ENCODE data around the gene ORM1. TPM values are rescaled to one million over a fixed set of nuclear protein-coding genes. Genes with fewer than 3 reads are reported as not detected.
"Not testable (repeated sequence)": the region's sequence is repeated elsewhere in the genome, so short reads cannot be mapped to it uniquely, and the experiment has no call there.

The ORM1 gene
- total RNA-seq, 1 experiment from 2014 or later, result not detected

DNA sequence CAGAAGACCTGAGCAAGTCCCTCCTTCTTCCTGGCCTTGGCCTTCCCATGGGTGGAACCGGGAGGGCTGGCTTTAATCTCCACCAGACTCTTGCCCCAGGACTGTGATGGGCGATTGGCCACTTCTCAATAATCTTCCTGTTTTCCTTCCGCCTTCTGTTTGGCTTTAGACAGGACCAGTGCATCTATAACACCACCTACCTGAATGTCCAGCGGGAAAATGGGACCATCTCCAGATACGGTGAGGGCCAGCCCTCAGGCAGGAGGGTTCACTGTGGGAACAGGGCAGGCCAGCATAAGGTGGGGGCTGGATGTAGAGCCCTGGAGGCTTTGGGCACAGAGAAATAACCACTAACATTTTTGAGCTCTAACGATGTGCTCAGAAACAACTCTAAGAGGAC lies 951 bp downstream of the ORM1 start:
- not testable (repeated sequence) for DNase-seq (ENCODE audit: low spot score)

DNA sequence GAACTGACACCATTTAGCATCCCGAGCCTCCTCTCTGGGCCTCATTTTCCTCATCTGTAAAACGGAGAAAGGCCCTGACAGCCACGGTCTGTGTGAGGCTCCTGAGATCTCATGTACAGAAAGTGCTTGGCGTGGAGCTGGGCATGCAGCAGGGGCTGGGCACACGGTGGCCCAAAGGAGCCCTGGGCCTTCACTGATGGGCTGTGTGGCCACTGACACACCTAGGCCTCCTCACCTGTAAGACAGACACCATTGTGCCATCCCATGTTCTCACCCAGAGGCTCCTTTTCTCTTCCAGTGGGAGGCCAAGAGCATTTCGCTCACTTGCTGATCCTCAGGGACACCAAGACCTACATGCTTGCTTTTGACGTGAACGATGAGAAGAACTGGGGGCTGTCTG lies 1.6 kb downstream of the ORM1 start:
- DNase-seq (ENCODE audit: low spot score), result no peak

DNA sequence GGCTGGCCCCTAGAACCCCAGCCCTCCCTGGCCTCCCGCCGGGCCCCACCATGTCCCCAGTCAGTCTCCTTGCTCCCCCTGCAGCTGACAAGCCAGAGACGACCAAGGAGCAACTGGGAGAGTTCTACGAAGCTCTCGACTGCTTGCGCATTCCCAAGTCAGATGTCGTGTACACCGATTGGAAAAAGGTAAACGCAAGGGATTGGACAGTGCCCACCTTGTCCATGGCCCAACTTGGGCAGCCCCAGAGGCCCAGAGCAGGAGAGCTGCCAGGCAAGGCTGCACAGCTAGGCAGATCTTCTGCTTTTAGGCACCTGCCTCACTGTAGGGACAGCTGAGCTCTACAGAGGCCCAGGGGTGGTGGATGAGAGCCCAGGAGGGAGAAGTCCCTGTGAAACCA lies 2.1 kb downstream of the ORM1 start:
- not testable (repeated sequence) for DNase-seq (ENCODE audit: low spot score)

DNA sequence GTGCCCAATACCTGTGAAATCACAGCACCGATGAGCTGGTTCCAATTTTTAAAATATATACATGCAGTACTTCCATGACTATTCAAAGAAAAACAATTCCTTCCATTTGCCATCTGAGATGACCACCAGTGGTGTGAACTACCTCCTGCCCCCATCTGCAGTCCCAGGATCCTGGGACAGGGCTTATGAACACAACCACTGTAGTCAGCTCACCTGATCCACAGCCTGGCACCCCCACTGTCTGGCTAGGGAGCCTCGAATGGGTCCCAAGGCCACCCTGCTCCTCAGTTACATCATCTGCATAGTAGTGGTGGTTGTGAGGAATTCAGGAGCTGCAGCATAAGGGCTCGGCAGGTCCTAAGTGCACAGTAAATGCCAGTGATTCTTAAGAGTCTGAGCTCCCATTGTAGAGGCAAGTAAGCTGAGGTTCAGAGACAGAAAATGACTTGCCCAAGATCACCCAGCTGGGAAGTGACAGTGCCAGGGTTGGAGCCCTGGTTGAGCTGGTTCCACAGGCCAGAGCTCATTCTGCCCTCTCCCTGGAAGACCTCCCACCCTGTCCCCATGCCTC lies 2.9 kb downstream of the ORM1 start:
- not testable (repeated sequence) for DNase-seq (ENCODE audit: low spot score)

DNA sequence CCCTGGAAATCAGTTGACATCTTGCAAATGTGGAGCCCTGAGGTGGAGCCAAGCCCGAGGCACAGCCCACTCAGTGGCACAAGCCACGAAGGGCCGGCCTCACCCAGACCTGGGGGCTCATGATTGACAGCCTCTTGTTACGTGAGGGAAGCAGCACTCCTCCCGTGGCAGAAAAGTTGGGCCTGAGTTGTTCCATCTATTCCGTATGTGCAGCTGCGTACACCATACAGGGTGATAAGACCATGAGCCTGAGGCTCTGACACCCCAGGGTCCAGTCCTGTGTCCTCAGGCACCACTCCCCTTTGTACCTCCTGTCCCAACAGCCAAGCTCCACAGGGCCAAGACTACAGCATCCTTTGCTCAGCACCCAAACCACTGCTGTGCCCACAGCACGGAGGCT lies 4.9 kb downstream of the ORM1 start:
- DNase-seq (ENCODE audit: low spot score), result no peak

DNA sequence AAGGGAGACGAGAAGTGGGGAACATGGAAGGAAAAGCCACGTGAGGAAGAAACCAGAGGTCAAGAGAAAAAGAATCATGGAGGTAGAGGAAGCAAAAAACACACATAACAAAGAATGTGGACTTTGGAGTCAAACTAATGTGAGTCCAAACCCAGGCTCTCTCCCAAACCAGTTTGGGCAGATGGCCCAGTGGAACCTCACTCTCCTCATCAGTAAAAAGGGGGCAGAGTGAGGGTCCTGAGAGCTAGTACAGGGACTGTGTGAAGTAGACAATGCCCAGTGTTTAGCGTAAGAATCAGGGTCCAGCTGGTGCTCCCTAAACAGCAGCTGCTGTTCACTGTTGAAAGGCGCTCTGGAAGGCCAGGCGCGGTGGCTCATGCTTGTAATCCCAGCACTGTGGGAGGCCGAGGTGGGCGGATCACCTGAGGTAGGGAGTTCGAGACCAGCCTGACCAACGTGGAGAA lies 5.5 kb downstream of the ORM1 start:
- DNase-seq (ENCODE audit: low spot score), result not testable (repeated sequence)

DNA sequence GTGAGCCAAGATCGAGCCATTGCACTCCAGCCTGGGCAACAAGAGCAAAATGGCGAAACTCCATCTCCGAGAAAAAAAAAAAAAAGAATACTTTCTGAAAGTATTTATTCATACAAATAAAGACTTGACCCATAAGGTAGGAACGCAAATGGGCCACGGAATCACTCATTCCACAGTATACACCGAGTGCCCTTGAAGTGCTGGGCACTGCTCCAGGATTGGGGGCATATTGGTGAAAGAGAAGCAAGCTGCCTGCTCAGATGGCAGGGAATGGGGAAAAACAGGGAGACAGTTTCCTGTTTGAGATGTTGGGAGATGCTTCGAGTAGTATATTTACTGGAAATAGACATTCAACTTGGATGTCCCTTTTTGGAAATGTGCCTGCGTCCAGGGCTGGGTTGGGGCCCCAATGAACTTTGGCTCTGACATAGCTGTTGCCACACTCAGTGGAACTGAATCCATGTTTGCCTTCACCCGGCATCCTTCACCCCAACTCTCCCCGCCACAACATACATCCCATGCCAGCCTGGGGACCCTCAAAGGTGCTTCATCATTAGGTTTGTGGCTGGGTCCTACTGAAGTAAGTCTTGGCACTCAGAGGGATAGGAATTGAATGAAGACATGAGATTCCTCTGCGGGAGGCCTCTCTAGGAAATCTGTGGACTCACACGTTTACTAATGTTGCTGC lies 6.2 kb downstream of the ORM1 start:
- not testable (repeated sequence) for DNase-seq (ENCODE audit: low spot score)

DNA sequence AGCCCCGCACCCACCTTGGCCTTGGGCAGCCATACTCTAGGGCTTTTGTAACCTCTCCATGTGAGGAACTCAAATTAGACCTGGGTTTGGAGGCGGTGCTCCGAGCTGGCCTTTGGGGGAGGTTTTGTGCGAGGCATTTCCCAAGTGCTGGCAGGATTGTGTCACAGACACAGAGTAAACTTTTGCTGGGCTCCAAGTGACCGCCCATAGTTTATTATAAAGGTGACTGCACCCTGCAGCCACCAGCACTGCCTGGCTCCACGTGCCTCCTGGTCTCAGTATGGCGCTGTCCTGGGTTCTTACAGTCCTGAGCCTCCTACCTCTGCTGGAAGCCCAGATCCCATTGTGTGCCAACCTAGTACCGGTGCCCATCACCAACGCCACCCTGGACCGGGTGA lies 6.7 kb downstream of the ORM1 start, which contains the start of gene ORM2:
TSS of gene ORM2 (plus strand) at position 245 of the 398 bp plus-strand sequence. CDS start at position 281, 36 bp downstream.
- not testable (repeated sequence) for DNase-seq (ENCODE audit: low spot score)

DNA sequence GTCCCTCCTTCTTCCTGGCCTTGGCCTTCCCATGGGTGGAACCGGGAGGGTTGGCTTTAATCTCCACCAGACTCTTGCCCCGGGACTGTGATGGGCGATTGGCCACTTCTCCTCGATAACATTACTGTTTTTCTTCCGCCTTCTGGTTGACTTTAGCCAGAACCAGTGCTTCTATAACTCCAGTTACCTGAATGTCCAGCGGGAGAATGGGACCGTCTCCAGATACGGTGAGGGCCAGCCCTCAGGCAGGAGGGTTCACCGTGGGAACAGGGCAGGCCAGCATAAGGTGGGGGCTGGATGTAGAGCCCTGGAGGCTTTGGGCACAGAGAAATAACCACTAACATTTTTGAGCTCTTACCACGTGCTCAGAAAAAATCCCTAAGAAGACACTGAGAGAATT lies 7.7 kb downstream of the ORM1 start:
- DNase-seq (ENCODE audit: low spot score), result no peak

DNA sequence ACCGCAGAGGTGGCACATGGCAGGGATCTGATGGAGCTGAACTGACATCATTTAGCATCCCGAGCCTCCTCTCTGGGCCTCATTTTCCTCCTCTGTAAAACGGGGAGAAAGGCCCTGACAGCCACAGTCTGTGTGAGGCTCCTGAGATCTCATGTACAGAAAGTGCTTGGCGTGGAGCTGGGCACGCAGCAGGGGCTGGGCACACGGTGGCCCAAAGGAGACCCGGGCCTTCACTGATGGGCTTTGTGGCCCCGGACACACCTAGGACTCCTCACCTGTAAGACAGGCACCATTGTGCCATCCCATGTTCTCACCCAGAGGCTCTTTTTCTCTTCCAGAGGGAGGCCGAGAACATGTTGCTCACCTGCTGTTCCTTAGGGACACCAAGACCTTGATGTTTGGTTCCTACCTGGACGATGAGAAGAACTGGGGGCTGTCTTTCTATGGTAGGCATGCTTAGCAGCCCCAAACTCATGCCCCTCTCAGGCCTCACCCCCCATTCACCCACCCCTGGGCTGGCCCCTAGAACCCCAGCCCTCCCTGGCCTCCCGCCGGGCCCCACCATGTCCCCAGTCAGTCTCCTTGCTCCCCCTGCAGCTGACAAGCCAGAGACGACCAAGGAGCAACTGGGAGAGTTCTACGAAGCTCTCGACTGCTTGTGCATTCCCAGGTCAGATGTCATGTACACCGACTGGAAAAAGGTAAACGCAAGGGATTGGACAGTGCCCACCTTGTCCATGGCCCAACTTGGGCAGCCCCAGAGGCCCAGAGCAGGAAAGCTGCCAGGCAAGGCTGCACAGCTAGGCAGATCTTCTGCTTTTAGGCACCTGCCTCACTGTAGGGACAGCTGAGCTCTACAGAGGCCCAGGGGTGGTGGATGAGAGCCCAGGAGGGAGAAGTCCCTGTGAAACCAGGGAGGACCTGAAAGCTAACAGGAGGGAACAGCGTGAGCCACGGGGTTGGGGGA lies 8.6 kb downstream of the ORM1 start:
- DNase-seq (ENCODE audit: low spot score), result not testable (repeated sequence)

DNA sequence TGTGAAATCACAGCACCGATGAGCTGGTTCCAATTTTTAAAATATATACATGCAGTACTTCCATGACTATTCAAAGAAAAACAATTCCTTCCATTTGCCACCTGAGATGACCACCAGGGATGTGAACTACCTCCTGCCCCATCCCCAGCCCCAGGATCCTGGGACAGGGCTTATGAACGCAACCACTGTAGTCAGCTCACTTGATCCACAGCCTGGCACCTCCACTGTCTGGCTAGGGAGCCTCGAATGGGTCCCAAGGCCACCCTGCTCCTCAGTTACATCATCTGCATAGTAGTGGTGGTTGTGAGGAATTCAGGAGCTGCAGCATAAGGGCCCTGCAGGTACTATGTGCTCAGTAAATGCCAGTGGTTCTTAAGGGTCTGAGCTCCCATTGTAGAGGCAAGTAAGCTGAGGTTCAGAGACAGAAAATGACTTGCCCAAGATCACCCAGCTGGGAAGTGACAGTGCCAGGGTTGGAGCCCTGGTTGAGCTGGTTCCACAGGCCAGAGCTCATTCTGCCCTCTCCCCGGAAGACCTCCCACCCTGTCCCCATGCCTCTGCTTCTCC lies 9.7 kb downstream of the ORM1 start:
- not testable (repeated sequence) for DNase-seq (ENCODE audit: low spot score)

DNA sequence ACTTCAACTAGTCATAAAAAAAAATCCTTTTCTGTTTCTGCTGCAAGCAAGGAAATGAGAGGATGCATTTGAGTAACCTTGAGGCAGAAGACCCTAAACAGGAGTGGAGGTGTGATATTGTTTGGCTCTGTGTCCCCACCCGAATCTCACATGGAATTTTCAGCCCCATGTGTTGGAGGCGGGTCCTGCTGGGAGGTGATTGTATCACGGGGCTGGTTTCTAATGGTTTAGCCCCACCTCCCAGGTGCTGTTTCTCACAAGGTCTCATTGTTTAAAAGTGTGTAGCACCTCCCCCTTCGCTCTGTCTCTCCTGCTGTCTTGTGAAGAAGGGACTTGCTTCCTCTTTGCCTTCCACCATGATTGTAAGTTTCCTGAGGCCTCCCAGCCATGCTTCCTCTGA lies 10.8 kb downstream of the ORM1 start:
- not testable (repeated sequence) for DNase-seq (ENCODE audit: low spot score)

DNA sequence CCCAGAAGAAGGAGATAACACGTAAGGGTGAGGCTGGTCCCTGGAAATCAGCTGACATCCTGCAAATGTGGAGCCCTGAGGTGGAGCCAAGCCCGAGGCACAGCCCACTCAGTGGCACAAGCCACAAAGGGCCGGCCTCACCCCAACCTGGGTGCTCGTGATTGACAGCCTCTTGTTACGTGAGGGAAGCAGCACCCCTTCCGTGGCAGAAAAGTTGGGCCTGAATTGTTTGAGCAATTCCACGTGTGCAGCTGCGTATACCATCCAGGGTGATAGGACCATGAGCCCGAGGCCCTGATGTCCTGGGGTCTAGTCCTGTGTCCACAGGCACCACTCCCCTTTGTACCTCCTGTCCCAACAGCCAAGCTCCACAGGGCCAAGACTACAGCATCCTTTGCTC lies 11.6 kb downstream of the ORM1 start:
- no peak for DNase-seq (ENCODE audit: low spot score)

DNA sequence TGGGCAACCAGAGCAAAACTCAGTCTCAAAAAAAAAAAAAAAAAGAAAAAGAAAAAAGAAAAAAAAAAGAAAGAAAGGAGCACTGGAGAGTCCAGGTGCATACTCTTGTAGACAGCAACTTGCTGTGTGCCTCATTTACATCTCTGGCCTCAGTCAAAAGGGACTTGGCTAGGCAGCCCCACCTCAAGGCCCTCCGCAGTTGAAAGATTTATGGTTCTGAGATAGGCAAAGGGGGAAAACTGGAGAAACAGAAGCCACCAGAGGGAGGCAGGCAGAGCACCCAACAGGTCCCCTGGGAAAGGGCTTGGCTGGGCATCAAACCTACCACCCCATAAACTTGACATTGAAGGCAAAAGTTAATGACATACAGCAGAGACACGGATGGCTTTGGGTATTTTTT lies 12.8 kb downstream of the ORM1 start:
- DNase-seq (ENCODE audit: low spot score), result no peak

DNA sequence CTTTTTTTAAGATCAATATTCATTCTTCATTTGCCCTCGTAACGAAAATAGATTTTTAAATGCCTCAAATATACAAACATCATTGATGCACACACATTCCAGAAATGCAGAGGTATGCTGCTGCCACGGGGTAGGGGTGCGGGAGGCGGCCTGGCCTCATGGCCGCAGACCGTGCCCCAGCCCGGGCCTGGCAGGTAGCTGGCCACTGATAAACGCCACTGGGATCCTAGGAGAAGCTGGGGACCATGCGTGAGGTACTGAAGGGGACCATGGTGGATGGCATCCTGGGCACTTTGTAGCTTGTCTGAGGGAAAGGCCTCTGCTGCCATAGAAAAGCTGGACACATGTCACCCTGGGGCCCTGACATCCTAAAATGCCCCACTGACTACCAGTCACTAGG lies 13.3 kb downstream of the ORM1 start:
- DNase-seq (ENCODE audit: low spot score), result no peak

DNA sequence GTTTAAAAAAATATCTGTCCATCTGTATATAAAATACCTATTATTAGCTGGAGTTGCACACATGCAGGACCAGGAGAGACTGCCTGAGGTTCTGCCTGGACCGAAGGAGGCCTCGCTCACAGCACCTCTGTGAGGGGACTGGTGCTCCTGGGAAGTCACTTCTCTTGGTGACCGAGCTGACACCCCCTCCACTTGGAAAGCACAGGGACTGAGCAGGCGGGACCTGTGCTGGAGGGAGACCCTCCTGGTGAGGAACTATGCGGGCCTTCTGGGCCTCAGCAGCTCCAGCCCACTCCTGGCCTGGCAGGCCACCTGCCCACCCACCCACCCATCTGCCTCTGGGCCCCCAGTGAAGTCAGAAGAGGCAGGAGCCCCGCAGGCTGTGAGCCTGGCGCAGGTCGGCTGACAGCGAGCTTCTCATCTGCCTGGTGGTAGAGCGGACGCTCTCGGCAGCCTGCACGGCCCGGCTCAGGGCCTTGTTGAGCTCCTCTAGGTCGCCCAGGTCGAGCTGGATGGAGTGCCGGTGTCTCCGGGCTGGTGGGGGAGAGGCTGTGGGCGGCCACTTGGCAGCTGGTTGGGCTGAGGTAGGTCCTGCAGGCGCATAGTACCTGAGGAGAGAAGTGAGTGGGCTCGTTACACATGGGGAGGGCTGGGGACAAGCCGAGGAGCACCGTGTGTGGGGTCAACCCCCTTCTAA lies 13.9 kb downstream of the ORM1 start:
- no peak for DNase-seq (ENCODE audit: low spot score)

DNA sequence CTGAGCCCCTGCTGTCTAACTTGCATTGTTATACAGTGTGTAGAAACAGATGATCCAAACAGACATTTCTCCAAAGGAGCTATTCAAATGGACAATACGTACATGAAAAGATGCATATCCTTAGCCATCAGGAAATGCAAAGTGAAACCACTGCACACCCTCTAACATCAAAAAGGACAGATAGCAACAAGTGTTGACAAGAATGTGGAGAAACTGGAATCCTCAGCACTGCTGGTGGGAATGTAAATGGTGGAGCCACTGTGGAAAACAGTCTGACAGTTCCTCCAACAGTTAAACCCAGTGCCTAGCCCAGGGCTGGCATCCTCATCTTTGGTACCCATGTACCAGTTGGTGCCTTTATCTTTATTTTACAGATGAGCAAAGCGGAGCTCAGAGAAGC lies 15.3 kb downstream of the ORM1 start:
- no peak for DNase-seq (ENCODE audit: low spot score)

DNA sequence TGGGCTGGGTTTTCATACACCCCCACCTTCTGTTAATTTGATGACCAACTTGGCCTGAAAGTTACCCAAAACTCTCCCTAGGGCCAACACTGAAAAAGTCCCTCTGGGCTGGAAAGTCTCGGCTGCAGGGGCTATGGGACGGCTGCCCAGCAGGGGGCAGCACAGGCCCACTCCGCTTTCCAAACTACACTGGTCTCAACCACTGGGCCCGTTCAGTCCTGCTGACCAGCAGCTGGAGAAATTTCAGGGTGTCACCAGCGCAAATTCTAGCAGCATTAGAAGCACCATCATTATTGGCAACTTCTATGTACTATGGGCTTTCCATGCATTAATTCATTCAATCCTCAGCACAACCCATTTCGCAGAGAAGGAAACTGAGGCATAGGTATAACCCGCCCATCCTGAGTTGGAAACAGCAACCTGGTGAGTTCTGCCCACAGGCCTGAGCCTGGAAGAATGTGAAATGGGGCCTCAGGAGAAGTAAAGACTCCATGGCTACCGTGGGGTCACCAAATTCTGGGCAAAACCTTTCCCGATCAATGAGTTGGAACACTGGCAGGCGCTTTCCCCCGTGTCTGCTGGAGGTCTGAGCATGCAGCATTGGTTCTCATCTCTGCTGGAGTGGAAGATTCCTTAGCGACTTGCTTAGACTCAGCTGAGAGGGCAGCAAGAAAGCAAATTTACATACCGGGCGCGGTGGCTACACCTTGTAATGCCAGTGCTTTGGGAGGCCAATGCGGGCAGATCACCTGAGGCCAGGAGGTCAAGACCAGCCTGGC lies 16.4 kb downstream of the ORM1 start:
- DNase-seq (ENCODE audit: low spot score), result peak; percentile 54

DNA sequence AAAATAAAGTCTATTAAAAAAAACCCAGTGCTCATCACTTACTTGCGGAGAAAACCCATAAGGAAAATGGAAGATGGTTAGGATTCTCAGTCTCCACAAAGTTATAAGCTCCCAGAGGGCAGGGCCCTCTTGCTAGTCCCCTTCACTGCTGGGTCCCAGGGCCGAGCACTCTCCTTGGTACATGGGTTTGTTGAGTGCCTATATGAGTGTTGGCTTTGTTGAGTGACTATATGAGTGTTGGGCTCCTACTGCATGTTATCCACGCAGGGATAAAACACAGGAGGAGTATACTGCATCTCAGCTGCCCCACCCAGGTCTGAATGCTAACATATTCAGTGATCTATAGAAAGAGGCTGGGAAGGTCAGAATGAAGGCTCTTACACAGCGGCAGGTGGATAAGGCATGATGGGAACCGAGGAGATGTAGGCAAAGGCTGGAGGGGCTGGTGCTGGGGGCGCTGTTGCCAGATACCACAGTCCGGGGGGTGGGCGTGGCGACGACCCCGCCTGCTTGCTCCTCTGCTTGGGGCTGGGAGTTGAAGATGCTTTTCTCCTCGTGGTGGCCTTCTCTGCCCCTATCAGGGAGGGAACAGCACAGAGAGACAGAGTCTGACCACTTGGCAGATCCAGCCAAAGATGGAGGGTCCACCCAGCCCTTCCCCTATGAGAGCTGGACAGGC lies 18.4 kb downstream of the ORM1 start:
- DNase-seq (ENCODE audit: low spot score), result no peak

DNA sequence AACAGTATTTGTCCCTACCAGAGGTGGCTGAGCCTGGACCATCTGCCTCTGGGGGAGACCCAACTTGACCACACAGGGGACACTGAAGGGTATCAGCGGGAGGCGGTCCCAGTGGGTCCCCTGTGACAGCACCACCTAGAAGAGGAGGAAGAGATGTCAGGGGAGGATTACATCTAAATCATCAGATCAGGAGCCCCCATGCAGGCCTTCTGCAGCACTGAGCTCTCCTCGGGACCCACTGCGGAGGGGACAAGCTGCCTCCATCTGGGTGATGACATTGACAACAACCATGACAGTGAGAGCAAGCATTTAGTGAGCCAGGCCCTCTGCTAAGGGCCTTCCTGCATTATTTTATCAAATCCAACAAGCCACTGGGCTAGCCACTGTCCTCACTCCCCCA lies 19.1 kb downstream of the ORM1 start:
- DNase-seq (ENCODE audit: low spot score), result no peak
